ENCODE data around the gene AHCYL1. TPM values are rescaled to one million over a fixed set of nuclear protein-coding genes. Genes with fewer than 3 reads are reported as not detected.

The AHCYL1 gene
- total RNA-seq, 1 experiment from 2014 or later, result 89.0 TPM

DNA sequence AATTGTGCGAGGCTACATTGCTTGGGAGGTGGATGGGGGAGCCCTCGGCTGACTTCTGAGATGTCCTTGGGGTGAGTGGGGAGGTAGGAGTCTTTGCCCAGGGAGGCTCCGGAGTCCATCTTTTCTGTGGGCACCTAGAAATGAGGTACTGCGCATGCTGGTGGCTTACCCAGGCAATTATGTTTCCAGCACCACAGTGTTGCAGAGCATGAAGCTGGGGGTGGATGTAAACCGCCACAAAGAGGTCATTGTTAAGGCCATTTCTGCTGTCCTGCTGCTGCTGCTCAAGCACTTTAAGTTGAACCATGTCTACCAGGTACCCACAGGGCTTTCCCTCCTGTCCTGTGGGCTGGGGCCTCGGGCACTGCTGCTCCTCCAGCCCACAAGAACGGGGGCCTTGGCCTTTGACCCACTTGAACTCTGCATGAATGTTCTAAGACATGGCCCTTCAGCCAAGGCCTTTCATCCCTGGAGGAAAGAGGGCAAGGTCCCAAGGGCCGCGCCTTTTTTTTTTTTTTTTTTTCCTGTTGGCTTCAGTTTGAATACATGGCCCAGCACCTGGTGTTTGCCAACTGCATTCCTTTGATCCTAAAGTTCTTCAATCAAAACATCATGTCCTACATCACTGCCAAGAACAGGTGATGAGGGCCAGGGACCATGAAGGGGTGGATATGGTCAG, 64.5 kb downstream of the AHCYL1 start:
- Histone ChIP-seq H2BK12ac (ENCODE audit: insufficient read length, low read depth, low read length) (no peak overlapping the region), H3K23ac (ENCODE audit: insufficient read length, low read depth, low read length) (no peak overlapping the region), H3K79me2 (ENCODE audit: insufficient read depth, low read length) (no peaks in the 10 kb centered on the region), H3K27me3 (ENCODE audit: insufficient read depth, low read length) (no peaks in the 10 kb centered on the region), H3T11ph (ENCODE audit: low read length) (no peak overlapping the region), H2BK20ac (ENCODE audit: low read depth, low read length, poor library complexity, severe bottlenecking) (no peak overlapping the region), H4K91ac (ENCODE audit: insufficient read length, low read depth, low read length) (no peak overlapping the region), H3K27ac (ENCODE audit: insufficient read length, low read depth, low read length) (no peak overlapping the region), H3K18ac (ENCODE audit: insufficient read length, low read depth, low read length) (no peak overlapping the region), H3K9ac (ENCODE audit: extremely low read depth, insufficient read length, low read length) (no peak overlapping the region), H2BK120ac (ENCODE audit: low read depth, low read length, poor library complexity, severe bottlenecking) (no peak overlapping the region), H4K8ac (replicated peaks; ENCODE audit: insufficient read length, low read depth, low read length) (no peak overlapping the region), H3K14ac (ENCODE audit: insufficient read depth, low read length) (no peak overlapping the region), H3K9me3 (ENCODE audit: control insufficient read depth, low read depth, low read length) (no peaks in the 10 kb centered on the region), H3K4me1 (ENCODE audit: insufficient read depth, low read length) (no peaks in the 10 kb centered on the region), H2BK5ac (ENCODE audit: insufficient read length, low read length) (no peak overlapping the region), H2AK5ac (ENCODE audit: insufficient read length, low read length) (no peak overlapping the region), H3K23me2 (ENCODE audit: insufficient read length, low read depth, low read length, poor library complexity, severe bottlenecking) (no peaks in the 10 kb centered on the region), H4K5ac (ENCODE audit: insufficient read length, low read depth, low read length) (no peak overlapping the region), H3K4ac (ENCODE audit: low read depth, low read length) (no peak overlapping the region), H4K20me1 (ENCODE audit: control insufficient read depth, insufficient read depth, insufficient read length) (no peaks in the 10 kb centered on the region), H2BK15ac (ENCODE audit: low read depth, low read length) (no peak overlapping the region), H3K79me1 (ENCODE audit: insufficient read depth, low read depth, low read length, poor library complexity, severe bottlenecking) (no peaks in the 10 kb centered on the region), H3K4me2 (ENCODE audit: insufficient read depth, insufficient read length, low read length) (no peak overlapping the region), H2AFZ (ENCODE audit: low read length) (no peak overlapping the region), H3K56ac (ENCODE audit: insufficient read length, low read depth, low read length) (no peak overlapping the region)
- H3K9me3 Mint-ChIP-seq, result no peaks in the 10 kb centered on the region
- no peak for TF ChIP-seq CTCF (conservative IDR thresholded peaks at IDR 0.05)
- no CpG with 5 or more reads among the region's 9 CpGs for WGBS (ENCODE audit: extremely low coverage, insufficient read length, low lambda C conversion rate)
- H3K27ac Mint-ChIP-seq, result no peak overlapping the region
- no peaks in the 10 kb centered on the region for H3K27me3 Mint-ChIP-seq (ENCODE audit: low read depth)
- peaks cover 47 to 96% (median 89%) of the 10 kb centered on the region in 3 experiments for H3K36me3 Mint-ChIP-seq (ENCODE audit: insufficient read depth in 1 of 3, low read depth in 3 of 3)
- H3K4me3 Mint-ChIP-seq, result no peak overlapping the region
- DNase-seq, result no peak
- no peaks in the 10 kb centered on the region for H3K4me1 Mint-ChIP-seq

Data from H9 (cell line).